GM12872 (cell line): ENCODE results near the gene TMLHE.

Experiments
- TF ChIP-seq, protein P1 (sequence below): IDR thresholded peaks from 3 replicates; pipeline ENCODE4 v1.5.1; 2011; ENCODE audit warnings: low read depth, mild to moderate bottlenecking, low read length, moderate library complexity; ENCODE audit not compliant: insufficient read depth

Gene TMLHE

GRCh38 chrX:155612312-155613224, at the start of gene TMLHE, which contains the start of gene SPRY3:
TMLHE (minus strand) TSS chrX:155612952; CDS start chrX:155545276, 67,676 bp downstream.
SPRY3 (plus strand) TSS chrX:155612586.
- TF ChIP-seq, protein P1, sequence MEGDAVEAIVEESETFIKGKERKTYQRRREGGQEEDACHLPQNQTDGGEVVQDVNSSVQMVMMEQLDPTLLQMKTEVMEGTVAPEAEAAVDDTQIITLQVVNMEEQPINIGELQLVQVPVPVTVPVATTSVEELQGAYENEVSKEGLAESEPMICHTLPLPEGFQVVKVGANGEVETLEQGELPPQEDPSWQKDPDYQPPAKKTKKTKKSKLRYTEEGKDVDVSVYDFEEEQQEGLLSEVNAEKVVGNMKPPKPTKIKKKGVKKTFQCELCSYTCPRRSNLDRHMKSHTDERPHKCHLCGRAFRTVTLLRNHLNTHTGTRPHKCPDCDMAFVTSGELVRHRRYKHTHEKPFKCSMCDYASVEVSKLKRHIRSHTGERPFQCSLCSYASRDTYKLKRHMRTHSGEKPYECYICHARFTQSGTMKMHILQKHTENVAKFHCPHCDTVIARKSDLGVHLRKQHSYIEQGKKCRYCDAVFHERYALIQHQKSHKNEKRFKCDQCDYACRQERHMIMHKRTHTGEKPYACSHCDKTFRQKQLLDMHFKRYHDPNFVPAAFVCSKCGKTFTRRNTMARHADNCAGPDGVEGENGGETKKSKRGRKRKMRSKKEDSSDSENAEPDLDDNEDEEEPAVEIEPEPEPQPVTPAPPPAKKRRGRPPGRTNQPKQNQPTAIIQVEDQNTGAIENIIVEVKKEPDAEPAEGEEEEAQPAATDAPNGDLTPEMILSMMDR, result no peak

GRCh38 chrX:155662282-155662681, 49.5 kb upstream of the TMLHE start:
- TF ChIP-seq, protein P1, result peak; percentile 27; the same call in 1 of the 3 replicates

- TF ChIP-seq, protein P1, result no peak
Observed at GRCh38 chrX:155645180-155645579, 32.4 kb upstream of the TMLHE start.

DNA sequence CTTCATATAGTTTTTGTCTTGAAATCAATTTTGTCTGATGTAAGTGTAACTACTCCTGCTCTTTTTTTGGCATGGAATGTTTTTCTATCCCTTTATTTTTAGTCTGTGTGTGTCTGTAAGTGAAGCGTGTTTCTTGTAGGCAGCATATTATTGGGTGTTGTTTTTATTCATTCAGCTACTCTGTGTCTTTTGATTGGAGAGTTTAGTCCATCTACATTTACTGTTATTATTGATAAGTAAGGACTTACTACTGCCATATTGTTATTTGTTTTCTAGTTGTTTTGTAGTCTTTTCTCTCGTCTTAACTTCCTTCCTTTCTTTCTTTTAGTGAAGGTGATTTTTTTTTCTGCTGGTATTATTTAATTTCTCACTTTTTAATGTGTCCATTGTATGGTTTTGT, 30.5 kb upstream of the TMLHE start:
- TF ChIP-seq, protein P1, result no peak

GRCh38 chrX:155637714-155638113, 25.0 kb upstream of the TMLHE start:
- TF ChIP-seq, protein P1, result no peak

GRCh38 chrX:155632431-155633100, 19.8 kb upstream of the TMLHE start:
- TF ChIP-seq, protein P1, result no peak

- TF ChIP-seq, protein P1, result no peak
Observed at GRCh38 chrX:155615938-155616337, 3.2 kb upstream of the TMLHE start.
